Stimulated activated CD8-positive, alpha-beta memory T cell treated with anti-CD3 and anti-CD28 coated beads, Interleukin-12 subunit alpha, Interleukin-12 subunit beta, amount 100 ng/mL, for 24 hours (primary cell): Measurements from ENCODE around the gene CRYAB.

ENCODE experiments used
- DNase-seq: peaks from one replicate; pipeline ENCODE4 v3.0.0-alpha.2; 2020; ENCODE audit errors: extremely low read depth

Gene CRYAB, protein sequence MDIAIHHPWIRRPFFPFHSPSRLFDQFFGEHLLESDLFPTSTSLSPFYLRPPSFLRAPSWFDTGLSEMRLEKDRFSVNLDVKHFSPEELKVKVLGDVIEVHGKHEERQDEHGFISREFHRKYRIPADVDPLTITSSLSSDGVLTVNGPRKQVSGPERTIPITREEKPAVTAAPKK

DNA sequence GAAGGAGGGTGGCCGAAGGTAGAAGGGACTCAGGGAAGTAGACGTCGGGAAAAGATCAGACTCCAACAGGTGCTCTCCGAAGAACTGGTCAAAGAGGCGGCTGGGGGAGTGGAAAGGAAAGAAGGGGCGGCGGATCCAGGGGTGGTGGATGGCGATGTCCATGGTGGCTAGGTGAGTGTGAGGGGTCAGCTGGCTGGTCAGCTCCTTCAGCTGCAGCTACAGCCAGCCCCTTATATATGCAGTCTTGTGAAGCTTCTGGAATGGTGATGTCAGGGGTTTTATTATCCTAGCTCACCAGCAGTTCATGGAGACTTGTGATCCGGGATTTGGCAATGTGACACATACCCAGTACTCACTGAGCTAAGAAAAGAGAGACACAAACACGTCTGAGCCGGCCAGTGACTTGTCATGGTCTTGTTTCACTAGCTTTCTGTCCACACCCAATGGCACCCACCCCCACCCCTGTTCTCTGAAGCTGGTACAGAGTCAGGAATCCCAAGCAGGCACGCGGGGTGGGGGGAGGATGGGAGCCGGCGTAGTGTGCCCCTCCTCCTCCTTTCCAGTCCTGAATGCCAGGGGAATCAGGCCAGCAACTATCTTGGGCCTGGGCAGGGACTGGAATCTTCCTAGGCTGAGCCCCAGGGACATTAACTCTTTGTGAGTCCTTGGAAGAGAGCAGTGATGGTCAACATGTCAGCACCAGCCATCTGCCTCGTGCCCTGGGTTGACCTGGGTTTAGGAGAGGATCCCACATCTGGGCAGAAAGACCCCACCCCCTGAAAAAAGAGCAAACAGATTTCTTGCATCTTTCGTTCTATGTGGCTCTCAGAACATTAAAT is at the start of gene CRYAB:
CRYAB (minus strand) TSS at position 208 of the 839 bp plus-strand sequence; CDS start at position 162, 46 bp downstream.
- DNase-seq, result no peak

DNA sequence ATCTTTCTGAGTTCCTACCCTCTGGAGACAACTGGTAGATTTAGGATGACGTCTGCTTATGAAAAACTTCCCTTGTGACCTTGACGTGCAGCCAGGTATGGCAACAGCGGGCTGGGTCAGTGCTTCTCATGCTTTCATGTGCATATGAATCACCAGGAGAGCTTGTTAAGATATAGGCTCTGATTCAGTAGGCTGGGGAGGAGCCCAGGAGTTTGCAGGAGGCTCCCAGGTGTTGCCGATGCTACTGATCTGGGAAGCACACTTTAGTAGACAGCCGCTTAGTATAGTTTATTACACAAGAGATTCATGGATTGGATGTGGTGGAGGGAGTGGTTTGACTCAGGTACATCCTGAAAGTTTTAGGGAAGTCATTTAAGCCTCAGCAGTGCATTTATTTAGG is 49.3 kb upstream of the CRYAB start:
- DNase-seq, result no peak

DNA sequence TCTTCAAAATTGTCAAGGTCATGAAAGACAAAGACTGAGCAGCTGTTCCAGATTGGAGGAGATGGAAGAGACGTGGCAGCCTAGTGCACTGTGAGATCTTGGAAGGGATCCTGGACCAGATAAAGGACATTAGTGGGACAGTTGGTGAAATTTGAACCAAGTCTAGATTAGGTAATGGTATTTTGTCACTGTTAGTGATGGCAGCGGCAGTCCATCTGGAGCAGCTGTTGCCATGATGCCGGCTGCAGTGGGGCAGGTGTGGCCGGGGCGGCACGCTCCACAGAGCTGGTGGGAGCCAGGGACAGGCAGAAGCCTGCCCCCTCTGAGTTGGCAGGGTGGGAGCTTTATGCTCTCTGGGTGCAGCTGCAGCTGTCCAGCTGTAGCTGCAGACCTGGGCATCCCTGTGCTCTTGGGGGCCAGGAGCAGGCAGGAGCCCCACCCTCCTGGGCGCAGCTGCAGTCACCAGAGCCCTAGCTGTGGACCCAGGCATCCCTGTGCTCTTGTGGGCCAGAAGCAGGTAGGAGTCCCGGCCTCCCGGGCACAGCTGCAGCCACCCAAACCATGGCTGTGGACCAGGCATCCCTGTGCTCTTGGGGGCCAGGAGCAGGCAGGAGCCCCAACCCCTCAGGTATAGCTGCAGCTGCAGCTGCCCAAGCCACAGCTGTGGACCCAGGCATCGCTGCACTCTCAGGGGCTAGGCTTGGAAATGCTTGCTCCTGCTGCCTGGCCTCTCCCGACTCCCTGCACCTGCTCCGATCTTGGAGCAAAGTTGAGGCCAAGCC is 46.3 kb upstream of the CRYAB start:
- no peak for DNase-seq

DNA sequence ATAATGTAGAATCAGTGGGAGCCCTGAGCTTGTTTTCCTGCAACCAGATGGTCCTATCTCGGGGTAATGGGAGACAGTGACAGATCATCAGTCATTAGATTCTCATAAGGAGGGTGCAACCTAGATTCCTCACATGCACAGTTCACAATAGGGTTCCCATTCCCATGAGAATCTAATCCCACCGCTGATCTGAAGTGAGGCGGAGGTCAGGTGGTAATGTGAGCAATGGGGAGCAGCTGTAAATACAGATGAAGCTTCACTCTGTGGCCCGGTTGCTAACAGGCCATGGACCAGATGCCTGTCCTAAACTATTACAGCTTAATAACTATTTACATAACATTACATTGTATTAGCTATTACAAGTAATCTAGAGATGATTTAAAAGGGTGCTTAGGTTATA is 42.6 kb upstream of the CRYAB start:
- DNase-seq, result no peak

DNA sequence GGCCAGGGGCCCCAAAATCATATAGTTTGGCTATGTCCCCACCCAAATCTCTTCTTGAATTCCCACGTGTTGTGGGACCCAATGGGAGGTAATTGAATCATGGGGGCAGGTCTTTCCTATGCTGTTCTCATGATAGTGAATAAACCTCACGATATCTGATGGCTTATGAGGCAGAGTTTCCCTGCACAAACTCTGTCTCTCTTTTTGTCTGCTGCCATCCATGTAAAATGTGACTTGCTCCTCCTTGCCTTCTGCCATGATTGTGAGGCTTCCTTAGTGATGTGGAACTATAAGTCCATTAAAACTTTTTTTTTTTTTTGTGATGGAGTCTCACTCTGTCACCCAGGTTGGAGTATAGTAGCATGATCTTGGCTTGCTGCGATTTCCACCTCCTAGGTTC is 40.0 kb upstream of the CRYAB start:
- DNase-seq, result no peak

DNA sequence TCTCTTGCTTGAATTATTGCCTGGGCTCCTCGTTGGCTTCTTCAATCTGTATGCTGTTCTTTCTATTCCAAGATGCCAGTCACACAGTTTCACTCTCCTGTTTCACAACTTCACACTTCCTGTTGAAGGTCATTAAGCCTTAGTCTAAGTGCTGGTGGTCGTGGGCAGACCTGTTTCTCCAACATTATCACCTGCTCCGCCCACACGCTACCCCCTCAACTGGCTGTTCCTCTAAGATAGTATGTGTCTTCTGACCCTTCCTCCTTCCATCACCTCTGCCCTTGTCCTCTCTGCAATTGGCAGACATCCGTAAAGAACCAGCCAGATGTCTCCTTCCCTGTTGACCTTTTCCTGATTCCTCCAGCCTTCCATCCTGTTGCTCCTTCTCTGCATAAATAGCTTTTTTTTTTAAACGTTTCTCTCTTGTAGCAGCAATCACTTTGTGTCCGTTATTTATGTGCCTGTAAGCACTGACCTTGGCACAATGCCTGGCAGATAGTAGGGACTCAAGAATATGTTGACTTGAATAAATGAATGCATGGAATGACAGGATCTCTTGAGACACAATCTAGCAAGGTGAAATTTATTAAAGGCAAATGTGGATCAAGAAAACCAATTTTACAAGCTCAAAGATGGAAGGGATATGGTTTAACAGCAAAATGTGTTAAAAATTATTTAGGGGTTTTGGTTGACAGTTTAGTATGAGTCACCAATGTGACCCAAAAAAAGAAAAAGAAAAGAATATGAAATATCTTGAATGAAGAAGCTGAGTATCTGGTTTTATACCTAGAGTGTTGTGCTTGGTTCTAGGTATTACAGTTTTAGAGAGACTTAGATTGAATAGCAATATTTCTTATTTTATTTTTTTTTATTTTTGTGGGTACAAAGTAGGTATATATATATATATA is 38.2 kb upstream of the CRYAB start:
- DNase-seq, result no peak

DNA sequence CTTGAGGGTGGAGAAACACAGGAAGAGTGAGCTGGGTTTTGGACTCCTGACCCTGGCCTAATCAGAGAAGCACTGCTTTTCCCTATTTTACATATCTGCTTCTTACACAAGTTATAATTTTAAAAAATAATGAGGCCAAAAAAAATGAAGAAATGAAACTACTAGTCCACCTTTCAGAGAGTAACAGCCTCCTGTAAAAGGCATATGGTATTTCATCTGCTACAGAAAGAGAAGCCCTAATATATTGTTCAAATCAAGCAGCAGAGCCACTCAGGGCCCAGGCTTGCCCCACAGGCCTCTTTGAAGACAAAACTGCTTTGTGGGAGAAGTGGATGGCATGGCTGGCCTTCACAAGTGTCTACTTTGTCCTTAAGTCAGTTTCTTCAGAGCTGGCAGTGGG is 35.6 kb upstream of the CRYAB start:
- no peak for DNase-seq

DNA sequence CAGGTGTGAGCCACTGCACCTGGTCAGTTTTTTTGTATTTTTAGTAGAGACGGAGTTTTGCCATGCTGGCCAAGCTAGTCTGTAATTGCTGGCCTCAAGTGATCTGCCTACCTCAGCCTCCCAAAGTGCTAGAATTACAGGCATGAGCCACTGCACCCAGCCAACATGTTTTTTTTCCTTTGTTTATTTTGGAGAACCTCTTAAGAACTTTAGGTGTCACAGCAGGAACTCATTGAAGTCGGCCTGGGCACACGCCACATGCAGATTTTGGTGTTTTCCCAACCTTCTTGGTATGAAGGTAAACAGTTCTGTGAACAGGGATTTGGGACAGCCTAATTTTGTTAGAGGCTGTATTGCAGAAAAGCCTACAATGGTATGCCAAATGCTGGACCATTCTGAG is 34.9 kb upstream of the CRYAB start:
- no peak for DNase-seq

DNA sequence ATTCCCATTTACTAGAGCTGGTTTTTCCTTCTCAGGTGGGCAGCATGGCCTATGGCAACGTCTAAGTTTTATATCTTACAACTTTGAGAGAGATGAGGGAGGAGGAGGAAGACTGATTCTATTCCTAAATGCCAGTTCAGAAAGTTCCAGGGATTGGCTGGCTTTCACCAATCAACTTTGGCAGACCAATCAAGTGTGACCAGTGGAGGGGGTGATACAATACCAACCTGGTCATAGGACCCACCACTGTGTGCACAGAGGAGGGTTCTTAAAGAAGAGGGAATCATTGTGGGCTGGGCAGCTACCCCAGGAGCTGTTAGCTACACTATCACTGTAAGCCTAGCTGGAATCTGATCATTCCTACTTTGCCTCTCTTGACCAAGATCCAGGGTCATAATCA is 33.6 kb upstream of the CRYAB start:
- no peak for DNase-seq

DNA sequence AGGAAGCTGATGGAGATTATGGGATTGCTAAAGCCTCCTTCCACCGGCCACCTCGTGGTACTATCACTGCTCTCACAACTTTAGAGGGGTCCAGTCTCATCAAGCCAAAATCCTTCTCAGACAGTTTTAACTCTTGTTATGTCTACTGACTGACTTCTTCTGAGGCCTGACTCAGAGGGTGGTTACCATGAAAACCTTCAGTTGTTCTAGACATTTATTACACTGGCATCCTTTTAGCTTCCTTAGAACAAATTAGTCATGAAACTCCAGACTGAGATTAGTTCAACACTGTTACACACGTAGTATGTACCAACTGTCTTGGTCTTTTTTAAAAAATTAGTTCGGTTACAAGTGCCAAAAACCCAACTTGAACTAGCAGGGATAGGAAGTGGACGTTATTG is 33.1 kb upstream of the CRYAB start:
- DNase-seq, result no peak

DNA sequence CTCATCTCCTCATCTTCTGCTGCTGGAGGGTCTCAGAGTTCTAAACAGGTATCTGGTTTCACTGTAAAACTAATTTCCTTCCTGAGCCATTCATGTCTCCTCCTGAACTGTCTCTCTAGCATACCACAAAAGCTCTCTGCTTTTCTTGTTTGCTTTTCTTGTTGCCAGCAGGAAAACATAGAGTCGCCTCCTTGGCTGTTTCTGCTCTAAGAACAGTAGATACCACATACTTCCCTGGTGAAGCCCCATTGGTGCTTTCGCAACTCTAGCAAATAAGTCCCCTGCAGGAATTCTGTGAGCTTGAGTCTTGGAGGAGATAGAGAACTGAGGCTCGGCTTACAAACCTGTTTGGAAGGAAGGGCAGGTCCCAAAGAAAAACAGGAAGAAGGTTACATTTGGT is 32.6 kb upstream of the CRYAB start:
- DNase-seq, result no peak

DNA sequence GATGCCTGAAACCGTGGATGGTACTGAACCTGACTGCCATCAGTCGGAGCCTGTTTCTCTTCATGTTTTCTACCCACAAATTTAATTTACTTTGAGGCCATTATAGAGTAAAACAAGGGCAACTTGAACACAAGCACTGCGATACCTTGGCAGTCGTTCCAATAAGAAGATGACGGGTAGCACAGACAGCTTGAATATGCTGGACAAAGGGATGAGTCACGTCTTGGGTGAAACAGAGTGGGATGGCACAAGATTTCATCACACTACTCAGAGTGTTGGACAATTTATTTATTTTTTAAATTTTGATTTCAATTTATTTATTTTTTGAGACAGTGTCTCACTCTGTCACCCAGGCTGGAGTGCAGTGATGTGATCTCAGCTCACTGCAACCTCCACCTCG is 31.3 kb upstream of the CRYAB start:
- DNase-seq, result no peak

DNA sequence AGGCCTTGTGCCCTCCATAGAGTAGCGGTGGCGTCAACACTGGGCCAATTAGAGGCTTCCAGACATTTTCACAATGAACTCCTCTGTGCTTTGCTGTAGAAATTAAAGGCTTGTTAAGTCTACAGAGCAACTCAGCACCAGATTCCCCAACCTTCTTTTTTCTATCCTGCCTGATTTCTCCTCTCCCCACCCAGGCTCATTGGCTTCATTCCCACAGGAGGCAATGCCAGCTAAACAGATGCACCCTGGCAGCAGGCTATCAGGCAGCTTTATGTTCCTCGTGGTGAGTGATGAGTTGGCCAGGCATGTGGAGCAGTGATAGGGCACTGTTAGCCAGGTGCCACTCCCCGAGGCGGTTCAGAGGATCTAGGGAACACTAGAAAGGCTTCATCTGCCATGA is 30.4 kb upstream of the CRYAB start:
- no peak for DNase-seq

DNA sequence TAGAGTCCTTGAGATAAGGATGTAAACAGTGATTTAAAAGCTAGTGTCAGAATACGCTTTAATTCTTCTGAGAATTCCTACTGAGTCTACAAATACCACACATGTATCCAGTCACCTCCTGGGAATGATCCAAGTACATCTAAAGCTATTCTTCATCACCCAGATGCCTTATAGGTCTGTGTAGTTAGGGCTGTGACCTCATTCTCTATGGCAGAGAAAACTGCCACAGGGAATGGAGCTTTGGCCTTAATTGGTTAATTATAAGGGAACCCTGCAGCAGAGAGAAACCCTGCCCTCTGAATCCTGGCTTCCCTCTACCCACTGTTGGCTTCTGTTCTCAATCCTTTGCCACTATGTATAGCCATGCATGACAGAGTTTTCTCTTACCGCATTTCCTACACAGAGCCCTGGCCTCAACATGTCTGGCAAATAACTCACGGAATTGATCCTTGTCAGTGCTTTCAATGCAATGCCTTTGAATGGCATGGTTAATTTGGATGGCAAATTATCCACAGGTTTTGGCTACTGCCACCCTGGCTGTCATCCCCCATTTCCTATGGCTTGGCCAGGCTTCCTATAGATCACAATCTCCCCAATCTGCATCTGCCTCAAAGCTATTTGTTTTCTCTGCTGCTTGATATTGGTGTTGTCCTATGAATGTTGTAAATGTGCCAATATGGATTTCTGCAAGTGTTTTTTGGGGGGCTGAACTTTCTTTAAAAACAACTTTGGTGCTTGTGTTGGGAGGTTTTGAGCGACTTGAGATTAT is 28.4 kb upstream of the CRYAB start:
- DNase-seq, result no peak

DNA sequence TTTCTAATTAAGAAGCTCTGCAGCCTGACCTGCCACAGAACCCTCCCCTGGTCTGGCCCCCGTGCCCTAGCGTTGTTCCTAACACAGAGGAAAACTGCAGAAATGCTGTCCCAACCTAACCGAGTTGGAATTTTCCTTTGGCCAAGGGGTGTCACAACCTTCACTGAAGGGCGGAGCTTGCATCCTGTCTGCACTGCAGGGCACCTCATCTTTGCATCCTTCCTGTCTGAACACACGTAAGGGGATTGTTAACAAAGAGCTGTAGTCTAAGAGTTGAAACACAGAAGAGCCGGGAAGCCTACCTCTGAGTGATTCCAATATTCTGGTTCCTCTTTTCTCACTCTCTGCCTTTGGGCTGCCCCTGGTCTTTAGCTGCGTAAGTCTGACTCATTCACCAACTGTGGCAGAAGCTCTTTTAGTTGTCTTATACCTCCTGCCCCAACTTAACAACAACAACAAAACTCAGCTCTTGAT is 27.2 kb upstream of the CRYAB start:
- no peak for DNase-seq

DNA sequence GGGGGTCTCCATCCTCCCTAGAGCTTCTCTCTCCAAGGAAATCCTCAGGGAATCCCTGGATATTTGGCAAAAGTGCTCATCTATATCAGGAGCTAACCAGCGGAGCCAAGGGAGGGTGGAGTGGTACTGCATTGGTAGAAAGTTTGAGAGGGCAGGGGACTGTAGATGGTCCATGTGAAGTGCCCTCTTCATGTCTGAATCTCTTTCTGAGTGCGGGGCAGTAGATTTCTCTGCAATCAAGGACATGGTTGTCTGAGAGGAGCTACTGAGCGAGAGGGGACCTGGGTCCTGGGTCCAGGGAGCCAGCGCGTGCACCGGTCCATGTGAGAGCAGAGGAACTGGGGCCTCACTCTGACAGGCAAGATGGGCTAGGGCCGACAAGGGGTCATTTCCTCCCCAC is 26.3 kb upstream of the CRYAB start:
- no peak for DNase-seq

DNA sequence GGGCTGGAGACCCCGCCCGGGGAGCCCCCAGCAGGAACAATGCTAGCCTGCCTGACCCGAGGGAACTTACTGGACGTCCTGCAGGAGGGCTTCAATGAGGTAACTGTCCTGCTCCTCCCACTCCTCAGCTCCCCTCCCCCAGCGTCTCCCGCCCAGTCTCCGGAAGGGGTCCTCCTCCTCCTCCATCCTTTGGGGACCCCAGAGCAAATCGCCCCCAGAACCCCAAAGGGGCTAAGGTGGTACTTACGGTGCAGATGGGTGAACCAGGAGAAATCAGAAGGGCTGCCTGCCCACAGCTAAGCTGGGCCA is 25.8 kb upstream of the CRYAB start:
- no peak for DNase-seq

DNA sequence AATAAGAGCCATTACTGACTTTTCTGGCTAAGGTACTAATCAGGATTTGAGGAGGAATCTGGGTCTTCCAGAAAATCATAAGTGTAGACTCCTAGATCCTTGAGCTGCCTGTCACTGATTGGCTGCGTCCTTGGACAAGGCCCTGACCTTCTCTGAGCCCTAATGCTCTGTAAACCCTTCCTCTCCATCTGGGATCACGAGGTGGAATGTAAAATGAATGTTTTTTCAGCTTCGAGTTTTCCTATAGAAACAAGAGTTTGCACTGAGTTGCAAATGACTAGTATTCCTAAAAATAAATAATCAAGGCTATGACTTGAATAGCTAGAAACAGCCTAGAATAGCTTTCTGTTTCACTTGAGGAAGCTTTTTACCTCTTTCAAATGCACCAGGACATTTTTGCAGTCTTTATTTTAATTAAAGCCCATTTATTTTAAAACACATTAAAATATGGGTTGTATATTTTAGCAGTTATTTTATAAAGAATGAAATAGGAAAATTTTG is 24.5 kb upstream of the CRYAB start:
- DNase-seq, result no peak

DNA sequence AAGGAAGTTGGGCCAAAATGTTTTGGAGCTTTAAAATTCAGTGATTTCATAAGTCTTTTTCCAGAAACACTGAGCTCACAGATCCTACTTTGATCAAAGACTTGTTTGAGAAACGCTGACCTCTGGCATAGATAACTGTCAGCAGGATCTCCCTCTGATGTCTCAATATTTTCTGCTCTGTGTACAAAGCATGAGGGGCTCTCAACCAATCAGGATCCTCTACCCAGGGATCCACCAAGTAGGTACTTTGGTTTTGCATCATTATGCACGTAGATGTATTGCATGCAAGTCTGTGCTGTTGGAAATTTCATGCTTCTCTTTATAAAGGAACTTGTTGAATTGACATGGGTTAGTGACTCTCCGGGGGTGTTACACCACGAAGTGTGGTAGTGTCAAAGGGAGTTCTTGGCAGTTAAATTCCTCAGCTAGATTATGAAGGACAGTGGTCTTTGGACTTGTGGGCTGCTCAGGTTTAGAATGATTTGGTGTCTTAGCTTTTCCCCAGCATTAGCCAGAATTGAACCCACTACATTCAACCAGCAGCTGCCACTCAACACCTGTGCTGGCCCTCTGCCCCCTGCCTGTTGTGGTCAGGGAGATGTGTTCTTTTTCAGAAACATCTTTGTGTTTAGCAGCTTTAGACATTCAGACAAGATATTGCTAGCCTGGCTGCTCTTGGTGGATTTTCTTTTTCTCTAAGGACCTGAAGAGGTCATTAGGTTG is 23.9 kb upstream of the CRYAB start:
- DNase-seq, result no peak

DNA sequence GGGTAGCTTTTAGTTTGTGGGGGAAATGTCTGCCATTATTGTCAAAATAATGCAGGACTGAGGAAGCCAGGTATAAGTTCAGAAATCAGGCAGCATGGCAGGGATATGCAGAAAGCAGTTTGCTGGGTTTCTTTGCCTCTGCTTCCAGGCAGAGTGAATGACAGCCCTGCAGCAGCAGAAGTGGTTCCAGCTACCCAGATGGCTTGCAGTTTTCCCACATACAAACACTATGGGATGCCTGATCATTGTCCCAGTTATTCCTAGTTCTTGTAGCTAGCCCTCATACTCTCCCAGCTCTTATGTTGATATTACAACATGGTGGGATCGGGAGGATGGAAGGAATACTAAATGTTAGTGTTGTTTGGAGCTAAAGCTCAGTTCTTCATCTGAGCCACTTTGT is 22.7 kb upstream of the CRYAB start:
- no peak for DNase-seq
